Glomerular endothelial cell (primary cell): ENCODE data around the gene TNXB. TPM values are rescaled to one million over a fixed set of nuclear protein-coding genes. Genes with fewer than 3 reads are reported as not detected.
"Not testable (repeated sequence)": the region's sequence is repeated elsewhere in the genome, so short reads cannot be mapped to it uniquely, and the experiment has no call there.

Experiments used
- DNase-seq: peaks from one replicate; pipeline ENCODE4 v3.0.0-alpha.2; 2011; ENCODE audit warnings: low read depth, low spot score; ENCODE audit errors: extremely low read depth
- total RNA-seq: library from RNA; depleted of rRNA; stranded (reverse); fragments of >200 nt; gene quantifications from 2 replicates; pipeline ENCODE4 v1.2.3, GENCODE V29; 2015

TNXB gene
- total RNA-seq, 1 donor from 2014 or later = 1.5 TPM

- DNase-seq = no peak
These were observed 37.1 kb upstream of the TNXB start for GRCh38 chr6:32146287-32146686.

GRCh38 chr6:32144238-32144637, 35.1 kb upstream of the TNXB start:
- not testable (repeated sequence) for DNase-seq

- DNase-seq = no peak
These were observed 31.4 kb upstream of the TNXB start for GRCh38 chr6:32140420-32141046.

- DNase-seq = no peak
These were observed 30.5 kb upstream of the TNXB start for GRCh38 chr6:32139590-32139989.

- DNase-seq = no peak
These were observed 28.3 kb upstream of the TNXB start for GRCh38 chr6:32137454-32137853.

- no peak for DNase-seq
These were observed 24.6 kb upstream of the TNXB start for GRCh38 chr6:32133786-32134185.

- no peak for DNase-seq
These were observed 23.0 kb upstream of the TNXB start for GRCh38 chr6:32132110-32132509.

- no peak for DNase-seq
These were observed 22.4 kb upstream of the TNXB start for GRCh38 chr6:32131439-32131948.

GRCh38 chr6:32129297-32130088, 20.4 kb upstream of the TNXB start:
- no peak for DNase-seq

GRCh38 chr6:32128751-32129296, 19.7 kb upstream of the TNXB start:
- DNase-seq = no peak

- peak; percentile 92 for DNase-seq
These were observed 18.8 kb upstream of the TNXB start, which contains the start of gene ATF6B for GRCh38 chr6:32127717-32128592. Gene ATF6B, minus strand, starts transcription at chr6:32128246. Its CDS starts 39 bp downstream, at chr6:32128207.

GRCh38 chr6:32127409-32127716, 18.2 kb upstream of the TNXB start:
- DNase-seq = no peak

- DNase-seq = no peak
These were observed 17.7 kb upstream of the TNXB start for GRCh38 chr6:32126880-32127279.

- no peak for DNase-seq
These were observed 14.5 kb upstream of the TNXB start for GRCh38 chr6:32123681-32124080.

GRCh38 chr6:32120573-32121059, 11.5 kb upstream of the TNXB start:
- DNase-seq = no peak

- no peak for DNase-seq
These were observed 9.9 kb upstream of the TNXB start for GRCh38 chr6:32118782-32119628.

- DNase-seq = no peak
These were observed 8.3 kb upstream of the TNXB start for GRCh38 chr6:32117461-32117860.

GRCh38 chr6:32116674-32117073, 7.5 kb upstream of the TNXB start:
- DNase-seq = no peak

- DNase-seq = no peak
These were observed 6.5 kb upstream of the TNXB start for GRCh38 chr6:32115623-32116022.

- DNase-seq = no peak
These were observed 5.7 kb upstream of the TNXB start for GRCh38 chr6:32114796-32115195.
